Prostate gland (tissue), 2 donors: ENCODE results near the gene TRPM3.

ENCODE experiments used
- POLR2A ChIP-seq: fragments of 450-650 bp; IDR thresholded peaks from one replicate; pipeline ENCODE4 v1.6.1; 2016; ENCODE audit warnings: antibody characterized with exemption, mild to moderate bottlenecking
- TF ChIP-seq, protein P1 (sequence below), 4 experiments: fragments of 200-600 bp in 2 of 4; fragments of 450-650 bp in 2 of 4; sonication (generic) in 2 of 4; IDR thresholded peaks; 1 replicate in 3 of 4; 2 replicates in 1 of 4; pipeline ENCODE4 v1.5.1; 2016 to 2019; ENCODE audit warnings: antibody characterized with exemption in 4 of 4, mild to moderate bottlenecking in 2 of 4, moderate library complexity in 2 of 4

DNA sequence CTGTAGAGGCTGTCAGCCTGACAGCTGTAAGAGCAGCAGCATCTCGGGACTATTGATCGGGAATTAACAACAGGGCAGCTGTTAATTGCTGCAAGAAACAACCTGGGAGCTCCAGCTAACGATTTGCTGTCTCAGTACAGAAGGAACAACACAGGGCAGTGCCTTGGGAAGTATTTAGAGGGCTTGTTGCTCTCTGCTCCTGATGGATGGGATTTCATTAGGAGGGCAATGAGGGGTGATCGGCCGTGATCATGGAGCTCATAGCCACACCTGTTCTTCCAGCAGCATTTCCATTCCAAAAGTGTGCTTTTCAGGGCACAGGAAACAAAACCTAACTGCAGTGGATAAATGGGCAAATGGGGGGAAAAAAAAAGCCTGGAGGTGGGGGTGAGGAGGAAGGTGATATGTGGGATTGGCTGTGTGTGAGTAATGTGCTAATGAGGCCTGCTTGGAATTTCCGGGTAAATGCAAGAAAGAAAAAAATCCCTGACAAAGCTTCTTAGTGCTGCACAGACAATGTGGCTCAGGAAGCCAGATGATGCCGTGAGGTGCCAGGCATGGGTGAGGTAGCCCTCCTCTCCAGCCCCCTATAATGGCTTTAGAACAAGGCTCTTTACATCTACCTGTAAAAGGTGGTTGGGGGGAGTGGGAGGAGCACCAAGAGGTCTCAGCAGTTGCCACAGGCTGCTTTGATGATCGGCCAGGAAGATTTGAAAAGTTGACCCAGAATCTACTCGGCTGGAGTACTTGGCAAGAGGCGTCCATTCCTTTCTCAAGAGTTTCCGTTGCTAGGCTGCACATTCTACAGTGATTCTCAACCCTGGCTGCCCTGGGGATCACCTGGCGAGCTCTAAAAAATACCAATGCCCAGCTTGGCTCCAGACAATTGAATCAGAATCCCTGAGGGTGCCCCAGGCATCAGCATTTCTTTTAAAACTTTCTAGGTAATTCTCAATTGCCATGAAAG, 567.4 kb downstream of the TRPM3 start:
- TF ChIP-seq, protein P1, sequence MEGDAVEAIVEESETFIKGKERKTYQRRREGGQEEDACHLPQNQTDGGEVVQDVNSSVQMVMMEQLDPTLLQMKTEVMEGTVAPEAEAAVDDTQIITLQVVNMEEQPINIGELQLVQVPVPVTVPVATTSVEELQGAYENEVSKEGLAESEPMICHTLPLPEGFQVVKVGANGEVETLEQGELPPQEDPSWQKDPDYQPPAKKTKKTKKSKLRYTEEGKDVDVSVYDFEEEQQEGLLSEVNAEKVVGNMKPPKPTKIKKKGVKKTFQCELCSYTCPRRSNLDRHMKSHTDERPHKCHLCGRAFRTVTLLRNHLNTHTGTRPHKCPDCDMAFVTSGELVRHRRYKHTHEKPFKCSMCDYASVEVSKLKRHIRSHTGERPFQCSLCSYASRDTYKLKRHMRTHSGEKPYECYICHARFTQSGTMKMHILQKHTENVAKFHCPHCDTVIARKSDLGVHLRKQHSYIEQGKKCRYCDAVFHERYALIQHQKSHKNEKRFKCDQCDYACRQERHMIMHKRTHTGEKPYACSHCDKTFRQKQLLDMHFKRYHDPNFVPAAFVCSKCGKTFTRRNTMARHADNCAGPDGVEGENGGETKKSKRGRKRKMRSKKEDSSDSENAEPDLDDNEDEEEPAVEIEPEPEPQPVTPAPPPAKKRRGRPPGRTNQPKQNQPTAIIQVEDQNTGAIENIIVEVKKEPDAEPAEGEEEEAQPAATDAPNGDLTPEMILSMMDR (IDR thresholded peaks at IDR 0.05): no peak
- no peak for TF ChIP-seq POLR2A
